GM19467 (cell line): Measurements from ENCODE around the gene TRIM62.
A peak's percentile ranks its signal among the peaks of the same experiment; 100 is the strongest.
"Not testable (repeated sequence)": the region's sequence is repeated elsewhere in the genome, so short reads cannot be mapped to it uniquely, and the experiment has no call there.

ENCODE experiments used
- ATAC-seq: cut with Tn5 transposase; IDR thresholded peaks from one replicate; pipeline ENCODE4 v1.9.1; 2021; ENCODE audit warnings: mild to moderate bottlenecking, moderate library complexity; ENCODE audit not compliant: unreplicated experiment

Gene TRIM62

DNA sequence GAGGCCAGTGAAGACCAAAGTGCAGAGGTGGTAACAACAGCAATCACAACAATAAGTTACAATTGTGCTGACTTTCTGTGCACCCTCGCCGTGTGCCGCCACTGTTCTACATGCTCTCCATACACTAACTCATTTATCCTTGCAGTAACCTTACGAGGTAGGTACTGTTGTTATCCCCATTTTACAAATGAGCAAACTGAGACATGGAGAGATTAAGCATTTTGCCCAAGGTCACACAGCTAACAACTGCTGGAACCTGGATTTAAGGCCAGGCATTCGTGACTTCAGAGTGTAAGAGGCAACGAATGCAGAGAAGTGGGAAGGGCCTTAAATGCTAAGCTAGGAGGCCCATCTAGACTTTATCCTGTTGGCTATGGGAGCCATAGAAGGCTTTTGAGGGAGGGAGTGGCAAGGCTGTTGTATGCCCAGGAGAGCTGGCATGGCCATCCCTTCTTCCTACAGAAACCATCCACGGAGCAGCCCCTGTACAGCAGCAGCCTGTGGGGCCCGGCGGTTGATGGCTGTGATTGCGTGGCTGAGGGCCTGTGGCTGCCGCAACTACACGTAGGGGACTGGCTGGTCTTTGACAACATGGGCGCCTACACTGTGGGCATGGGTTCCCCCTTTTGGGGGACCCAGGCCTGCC, 64.3 kb downstream of the TRIM62 start:
- ATAC-seq: no peak

DNA sequence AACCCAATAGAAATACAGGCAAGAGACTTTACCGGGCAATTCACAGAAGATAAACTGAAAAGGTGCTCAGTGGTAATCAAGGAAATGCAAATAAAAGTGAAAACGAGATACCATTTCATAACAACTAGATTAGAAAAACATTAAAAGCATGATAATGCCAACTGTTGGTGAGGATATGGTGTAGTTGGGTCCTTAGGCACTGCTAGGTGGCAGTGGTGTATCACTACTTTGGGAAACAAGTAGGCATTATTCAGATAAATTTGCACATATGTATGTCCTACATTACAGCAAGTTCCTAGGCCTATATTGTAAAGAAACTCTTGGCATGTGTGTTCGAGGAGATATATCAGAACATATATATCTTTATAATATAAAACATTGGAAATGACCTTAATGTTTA, 69.9 kb downstream of the TRIM62 start:
- ATAC-seq: no peak

DNA sequence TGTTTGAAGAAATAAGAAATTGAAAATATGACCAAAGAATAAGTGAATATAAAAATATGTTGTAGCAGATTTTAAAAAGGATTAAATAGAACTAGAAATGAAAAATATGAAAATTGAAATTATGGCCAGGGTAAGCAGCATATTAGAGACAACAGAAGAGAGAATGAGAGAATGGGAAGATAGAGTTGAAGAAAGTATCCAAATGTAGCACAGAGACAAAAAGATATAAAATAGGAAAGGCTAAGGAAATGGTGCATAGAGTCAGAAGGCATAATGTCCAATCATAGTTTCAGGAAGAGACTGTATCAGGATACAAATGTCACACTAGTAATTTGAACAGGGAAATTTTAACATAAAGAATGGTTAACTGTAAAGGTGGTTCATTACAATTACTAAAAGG, 71.4 kb downstream of the TRIM62 start:
- ATAC-seq: no peak

DNA sequence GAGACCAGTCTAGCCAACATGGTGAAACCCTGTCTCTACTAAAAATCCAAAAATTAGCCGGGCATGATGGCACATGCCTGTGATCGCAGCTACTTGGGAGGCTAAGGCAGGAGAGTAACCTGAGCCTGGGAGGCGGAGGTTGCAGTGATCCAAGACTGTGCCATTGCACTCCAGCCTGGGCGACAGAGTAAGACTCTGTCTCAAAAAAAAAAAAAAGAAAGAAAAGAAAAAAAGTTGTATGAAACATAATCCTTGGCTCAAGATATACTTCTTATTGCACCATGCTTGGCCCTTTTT, 81.8 kb downstream of the TRIM62 start:
- ATAC-seq: not testable (repeated sequence)

DNA sequence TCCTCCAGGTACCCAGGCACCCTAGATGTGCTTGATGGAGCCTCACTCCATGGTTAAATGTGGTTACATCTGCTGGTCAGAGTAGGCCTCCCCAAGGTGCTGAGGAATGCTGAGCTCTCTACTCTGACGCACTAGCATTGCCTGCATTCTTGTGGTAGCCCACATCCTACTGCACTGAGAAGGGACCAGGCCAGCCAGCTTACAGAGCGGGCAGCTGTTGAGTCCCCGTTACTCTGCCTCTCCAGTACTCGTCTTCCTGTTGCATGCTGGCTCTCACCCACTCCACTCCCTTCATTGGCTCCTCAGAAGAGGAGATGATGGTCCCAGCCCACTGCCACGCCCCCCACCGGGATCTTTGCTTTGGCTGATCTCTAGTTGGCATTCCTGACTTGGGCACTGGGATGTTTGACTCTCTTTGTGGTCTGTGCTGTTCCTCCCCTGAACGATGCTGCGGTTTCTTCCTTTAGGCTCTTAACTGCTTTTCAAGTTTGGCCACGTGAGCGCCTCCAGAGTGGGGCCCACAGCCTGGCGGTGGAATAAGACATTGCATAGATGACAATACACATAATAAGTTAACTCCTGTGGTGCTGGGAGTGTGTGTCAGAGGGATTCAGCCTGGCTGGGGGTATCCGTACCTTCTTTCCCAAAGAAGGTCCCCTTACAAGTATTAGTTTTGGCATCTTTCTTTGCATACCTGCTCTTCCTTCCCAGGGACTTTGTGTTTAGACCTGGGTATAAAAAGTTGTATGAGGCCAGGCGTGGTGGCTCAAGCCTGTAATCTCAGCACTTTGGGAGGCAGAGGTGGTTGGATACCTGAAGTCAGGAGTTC, 82.3 kb downstream of the TRIM62 start:
- peak; percentile 71 for ATAC-seq

DNA sequence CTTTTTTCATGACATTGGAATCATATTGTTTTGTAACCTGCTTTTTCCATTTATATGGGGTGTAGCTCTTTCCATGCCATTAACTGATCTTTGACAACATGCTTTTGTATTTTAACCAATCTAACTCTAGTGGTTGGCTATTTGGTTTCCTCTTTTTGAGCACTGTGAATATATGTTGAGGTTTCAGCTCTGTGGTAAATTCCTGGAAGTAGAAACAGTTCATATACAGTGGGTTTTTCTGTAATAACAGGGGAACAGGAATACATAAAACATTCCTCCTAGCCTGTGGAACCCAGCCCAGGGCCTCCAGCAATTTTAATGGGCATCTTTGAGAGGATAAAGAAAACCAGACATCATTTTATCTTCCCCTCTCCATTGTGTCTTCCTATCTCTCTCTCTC, 83.5 kb downstream of the TRIM62 start:
- no peak for ATAC-seq

DNA sequence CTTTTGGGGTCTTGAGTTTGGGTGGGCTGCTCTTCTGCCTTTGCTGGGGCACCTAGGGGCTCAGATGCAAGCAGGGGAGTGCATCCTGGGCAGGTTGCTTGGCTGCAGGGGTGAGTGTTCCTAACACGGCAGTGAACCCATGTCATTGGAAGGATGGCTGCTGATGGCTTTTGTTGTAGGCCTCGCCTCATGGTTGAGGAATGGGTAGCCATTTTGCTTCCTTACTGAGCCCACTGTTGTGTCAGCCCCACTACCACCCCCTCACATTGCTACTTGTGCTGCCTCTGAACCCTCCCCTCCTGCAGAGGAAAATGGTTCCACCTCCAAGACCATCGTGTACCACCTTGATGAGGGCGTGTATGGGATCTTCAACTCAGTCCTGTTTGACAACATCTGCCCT, 84.1 kb downstream of the TRIM62 start:
- no peak for ATAC-seq

DNA sequence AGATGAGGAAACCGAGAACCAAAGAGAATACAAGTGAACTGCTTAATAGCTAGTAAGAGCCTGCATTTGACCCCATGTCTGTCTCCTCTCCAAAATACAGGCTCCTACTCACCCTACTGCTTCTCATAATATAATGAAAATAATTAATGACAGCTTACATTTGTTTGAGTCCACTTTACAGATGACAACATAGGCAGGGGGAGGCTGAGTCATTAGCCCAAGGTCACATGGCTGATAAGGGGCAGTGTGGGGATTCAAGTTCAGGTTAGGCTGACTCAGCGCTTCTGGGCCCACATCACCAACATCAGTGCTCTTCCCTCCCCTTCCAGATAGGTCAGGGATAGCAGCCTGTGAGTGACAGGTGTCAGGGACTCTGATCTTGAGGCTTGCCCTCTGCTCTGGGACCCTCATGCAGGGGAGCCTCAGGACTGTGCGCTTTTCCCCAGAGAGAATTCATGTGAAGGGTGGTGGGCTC, 84.7 kb downstream of the TRIM62 start:
- ATAC-seq: no peak

DNA sequence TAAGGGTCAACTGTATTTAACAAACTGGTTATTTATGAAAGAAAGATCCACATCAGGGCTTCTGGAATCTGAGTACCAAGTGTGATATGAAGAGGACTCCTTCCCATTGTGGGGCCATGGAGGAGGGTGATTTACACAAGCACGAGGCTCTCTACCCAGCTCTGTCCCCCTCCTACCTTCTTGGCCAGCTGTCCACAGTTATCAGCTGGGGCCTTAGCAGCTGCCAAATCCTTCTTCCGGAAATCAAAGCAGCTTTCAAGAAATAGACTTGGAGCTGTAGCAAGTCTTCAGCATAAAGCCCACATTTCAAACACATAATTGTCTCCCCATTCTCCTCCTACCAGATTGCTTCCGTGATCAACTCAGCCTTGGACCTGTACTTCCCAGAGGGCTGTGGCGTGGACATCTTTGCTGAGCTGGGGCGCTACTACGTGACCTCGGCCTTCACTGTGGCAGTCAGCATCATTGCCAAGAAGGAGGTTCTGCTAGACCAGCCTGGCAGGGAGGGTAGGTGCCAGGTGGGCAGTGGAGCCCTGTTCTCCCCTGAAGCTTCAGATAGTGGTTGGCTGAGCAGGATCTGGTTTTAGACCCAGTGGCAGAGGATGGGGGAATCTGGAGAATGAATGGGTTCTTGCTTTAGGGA, 85.4 kb downstream of the TRIM62 start:
- no peak for ATAC-seq
